Measurements from ENCODE around the gene EML4.
A peak's percentile ranks its signal among the peaks of the same experiment; 100 is the strongest.
"Not testable (repeated sequence)": the region's sequence is repeated elsewhere in the genome, so short reads cannot be mapped to it uniquely, and the experiment has no call there.

The EML4 gene

DNA sequence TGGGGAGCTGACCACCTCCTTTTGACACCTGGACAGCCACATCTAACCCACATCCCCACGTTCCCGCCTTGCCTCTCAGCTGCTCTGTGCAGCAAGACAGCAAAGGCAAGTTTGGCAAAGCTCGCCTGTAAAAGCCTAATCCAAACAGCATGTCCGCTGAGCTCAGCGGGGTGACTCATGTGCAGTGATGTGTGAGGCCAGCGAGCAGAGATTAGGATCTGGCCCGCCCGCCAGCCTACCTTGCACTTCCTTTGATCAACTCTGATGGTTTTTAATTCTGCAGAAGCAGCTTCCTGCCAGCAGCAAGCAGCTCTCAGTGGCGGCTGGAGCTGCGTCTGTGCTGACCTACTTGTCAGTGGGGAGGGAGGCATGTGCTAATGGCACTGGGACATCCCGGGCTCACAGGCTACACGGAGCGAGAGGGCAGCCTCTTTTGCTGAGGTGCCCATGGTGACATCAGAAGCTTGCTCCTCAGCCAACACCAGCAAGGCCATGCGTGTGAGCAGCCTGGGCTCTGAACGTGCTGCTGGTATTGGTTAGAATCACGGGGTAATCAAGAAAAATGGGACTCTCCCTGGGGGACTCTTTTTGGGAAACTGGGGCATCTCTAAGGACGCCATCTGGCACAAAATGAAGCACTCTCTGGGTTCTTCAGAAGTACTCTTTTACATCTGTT is 36.0 kb upstream of the EML4 start:
- no peaks in the 10 kb centered on the region for H3K36me3 Mint-ChIP-seq (ENCODE audit: low read depth)
- H3K27me3 Mint-ChIP-seq, result peaks cover 55% of the 10 kb centered on the region
- H3K4me3 Mint-ChIP-seq, result no peak overlapping the region
- intact Hi-C loops (cut with micrococcal nuclease), result no loop called here
- H3K4me1 Mint-ChIP-seq (ENCODE audit: low read depth), result peaks cover 67% of the 10 kb centered on the region
- H3K9me3 Mint-ChIP-seq, result no peaks in the 10 kb centered on the region
- peak overlapping the region; percentile 74 for H3K27ac Mint-ChIP-seq

DNA sequence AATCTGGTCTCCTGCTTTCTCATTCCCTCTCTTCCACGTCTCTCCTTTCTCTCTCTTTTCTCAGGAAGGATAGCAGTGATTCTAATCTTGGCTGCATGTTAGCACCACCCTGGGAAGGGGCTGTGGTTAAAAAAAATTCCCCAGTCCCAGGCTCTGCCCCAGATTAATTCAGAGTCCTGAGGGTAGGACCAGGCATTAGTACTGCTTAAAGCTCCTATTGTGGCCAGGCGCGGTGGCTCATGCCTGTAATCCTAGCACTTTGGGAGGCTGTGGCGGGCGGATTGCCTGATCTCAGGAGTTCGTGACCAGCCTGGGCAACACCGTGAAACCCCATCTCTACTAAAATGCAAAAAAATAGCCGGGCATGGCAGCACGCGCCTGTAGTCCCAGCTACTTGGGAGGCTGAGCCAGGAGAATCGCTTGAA is 35.4 kb upstream of the EML4 start:
- peaks cover 65% of the 10 kb centered on the region for H3K4me1 Mint-ChIP-seq (ENCODE audit: low read depth)
- peaks cover 51% of the 10 kb centered on the region for H3K27me3 Mint-ChIP-seq
- no peaks in the 10 kb centered on the region for H3K36me3 Mint-ChIP-seq (ENCODE audit: low read depth)
- no peak overlapping the region for H3K4me3 Mint-ChIP-seq
- intact Hi-C loops (cut with micrococcal nuclease), result no loop called here
- H3K27ac Mint-ChIP-seq, result peak overlapping the region; percentile 74
- H3K9me3 Mint-ChIP-seq, result no peaks in the 10 kb centered on the region

DNA sequence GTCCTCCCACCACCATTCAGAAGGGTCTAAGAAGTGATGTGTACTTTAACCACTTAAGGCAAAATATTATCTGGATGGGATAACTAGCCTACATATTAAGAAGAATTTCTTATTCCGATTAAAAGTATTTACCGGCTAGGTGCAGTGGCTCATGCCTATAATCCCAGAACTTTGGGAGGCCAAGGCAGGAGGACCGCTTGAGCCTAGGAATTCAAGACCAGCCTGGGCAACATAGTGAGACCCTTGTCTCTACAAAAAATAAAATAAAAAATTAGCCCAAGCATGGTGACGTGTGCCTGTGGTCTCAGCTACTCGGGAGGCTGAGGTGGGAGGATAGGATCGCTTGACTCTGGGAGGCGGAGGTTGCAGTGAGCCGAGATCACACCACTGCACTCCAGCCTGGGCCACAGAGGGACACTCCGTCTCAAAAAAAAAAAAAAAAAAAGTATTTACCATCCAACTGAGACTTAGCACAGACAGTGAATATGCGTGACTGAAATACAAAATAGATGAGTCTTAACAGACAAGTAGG is 34.7 kb upstream of the EML4 start:
- H3K36me3 Mint-ChIP-seq (ENCODE audit: low read depth); H3K27ac Mint-ChIP-seq; intact Hi-C loops (cut with micrococcal nuclease); H3K4me3 Mint-ChIP-seq; H3K9me3 Mint-ChIP-seq: not testable (repeated sequence)
- Mint-ChIP-seq H3K4me1 (ENCODE audit: low read depth) (peaks cover 59% of the 10 kb centered on the region), H3K27me3 (peaks cover 48% of the 10 kb centered on the region)

DNA sequence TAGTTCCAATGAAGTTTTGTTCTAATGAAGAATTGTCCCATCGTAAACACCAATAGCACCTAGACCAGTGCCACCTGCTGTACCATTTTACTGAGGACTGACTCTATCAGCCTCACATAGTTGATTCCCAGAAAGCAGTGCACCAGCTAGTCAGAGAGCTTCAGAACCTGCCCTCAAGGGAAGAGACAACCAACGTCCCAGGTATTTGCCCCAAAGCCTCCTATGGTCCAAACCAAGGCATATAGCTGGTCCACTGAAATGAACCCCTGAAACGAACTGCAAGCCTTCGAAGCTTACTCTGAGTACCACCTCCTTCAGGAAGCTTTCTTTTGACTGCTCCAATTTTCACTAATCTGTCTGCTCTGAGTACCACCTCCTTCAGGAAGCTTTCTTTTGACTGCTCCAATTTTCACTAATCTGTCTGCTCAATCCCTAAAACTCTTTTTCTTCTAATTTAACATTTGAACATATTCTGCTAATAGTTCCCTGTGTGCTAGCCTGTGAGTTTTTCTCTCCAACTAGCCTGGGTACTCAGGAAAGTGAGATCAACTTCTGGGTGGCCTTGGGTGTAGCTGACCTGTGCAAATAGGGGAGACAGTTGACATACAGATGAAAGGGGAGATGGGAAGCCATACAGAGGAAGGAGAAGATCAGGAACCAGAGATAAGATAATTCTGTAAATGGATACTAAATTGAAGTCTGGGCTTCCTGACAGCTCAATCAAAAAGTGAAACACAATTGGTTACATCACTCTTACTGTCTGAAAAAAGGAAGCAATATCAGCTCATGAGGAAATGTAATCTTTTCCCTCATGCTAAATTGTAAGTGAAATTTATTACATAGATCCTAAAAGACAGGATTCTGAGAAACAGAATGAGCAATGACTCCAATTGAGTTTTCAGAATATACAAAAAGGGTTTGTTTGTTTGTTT is 33.5 kb upstream of the EML4 start:
- Mint-ChIP-seq H3K27me3 (peaks cover 37% of the 10 kb centered on the region), H3K4me1 (ENCODE audit: low read depth) (peaks cover 50% of the 10 kb centered on the region), H3K27ac (no peak overlapping the region), H3K9me3 (no peaks in the 10 kb centered on the region), H3K36me3 (ENCODE audit: low read depth) (no peaks in the 10 kb centered on the region), H3K4me3 (no peak overlapping the region)
- intact Hi-C loops (cut with micrococcal nuclease), result loop anchor here (5.0 kb wide), 1 partner anchor 33 kb away; no protein-coding TSS in a partner anchor

DNA sequence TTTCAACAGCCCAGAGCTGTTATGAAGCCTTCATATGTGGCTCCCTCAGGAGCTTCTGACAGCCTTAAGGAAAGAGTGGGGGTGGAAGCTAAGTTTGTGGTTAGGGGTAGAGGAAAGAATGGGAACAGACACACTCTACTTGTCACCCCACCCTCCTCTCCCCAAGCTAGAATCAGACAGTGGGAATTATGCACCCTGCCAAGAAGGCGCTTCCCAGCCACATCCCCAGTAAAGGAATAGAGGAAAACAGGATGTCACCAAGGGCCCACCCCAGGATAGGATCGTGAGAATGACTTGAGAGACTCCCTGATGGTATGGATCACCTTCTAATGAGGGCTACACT is 32.4 kb upstream of the EML4 start:
- no peaks in the 10 kb centered on the region for H3K36me3 Mint-ChIP-seq (ENCODE audit: low read depth)
- intact Hi-C loops (cut with micrococcal nuclease), result loop anchor here (5.0 kb wide), 1 partner anchor 34 kb away; no protein-coding TSS in a partner anchor
- H3K27me3 Mint-ChIP-seq, result peaks cover 29% of the 10 kb centered on the region
- no peak overlapping the region for H3K27ac Mint-ChIP-seq
- no peak overlapping the region for H3K4me3 Mint-ChIP-seq
- H3K4me1 Mint-ChIP-seq (ENCODE audit: low read depth), result peaks cover 60% of the 10 kb centered on the region
- H3K9me3 Mint-ChIP-seq, result no peaks in the 10 kb centered on the region

DNA sequence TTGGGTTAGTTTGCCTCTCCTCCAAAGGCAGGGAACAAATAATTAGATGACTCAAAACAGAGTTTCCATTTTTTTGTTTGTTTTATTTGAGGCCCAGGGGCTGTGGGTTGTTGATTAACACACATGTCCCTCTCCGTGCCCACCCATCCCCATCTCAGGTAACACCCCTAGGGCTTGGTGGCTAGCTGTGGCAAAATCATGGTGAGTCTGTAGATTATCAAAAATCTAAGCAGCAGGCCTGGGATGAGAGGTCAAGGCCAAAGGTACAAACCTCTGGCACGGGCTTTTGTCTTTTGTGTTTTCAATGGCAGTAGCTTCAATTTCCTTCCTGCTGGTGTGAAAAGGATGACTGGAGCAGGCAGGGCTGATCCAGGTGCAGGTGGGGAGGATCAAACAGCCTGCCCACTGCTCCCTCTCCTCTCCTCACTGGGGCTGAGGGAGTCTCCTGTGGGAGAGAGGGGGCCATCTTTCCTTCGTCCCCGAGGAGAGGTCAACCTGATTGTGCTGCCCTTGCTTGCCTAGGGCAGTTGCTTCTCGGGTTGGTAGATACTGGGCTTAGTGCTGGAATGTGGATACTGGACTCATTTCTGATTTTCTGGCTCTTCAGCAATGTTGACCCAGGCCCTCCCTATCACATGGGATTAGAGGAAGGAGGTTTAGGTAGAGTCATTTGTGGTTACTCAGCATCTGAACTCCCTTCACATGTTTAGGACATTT is 31.9 kb upstream of the EML4 start:
- no peaks in the 10 kb centered on the region for H3K36me3 Mint-ChIP-seq (ENCODE audit: low read depth)
- H3K27me3 Mint-ChIP-seq, result peaks cover 27% of the 10 kb centered on the region
- no peak overlapping the region for H3K27ac Mint-ChIP-seq
- H3K4me1 Mint-ChIP-seq (ENCODE audit: low read depth), result peaks cover 64% of the 10 kb centered on the region
- intact Hi-C loops (cut with micrococcal nuclease), result loop anchor here (5.0 kb wide), 1 partner anchor 35 kb away; no protein-coding TSS in a partner anchor
- no peak overlapping the region for H3K4me3 Mint-ChIP-seq
- no peaks in the 10 kb centered on the region for H3K9me3 Mint-ChIP-seq

DNA sequence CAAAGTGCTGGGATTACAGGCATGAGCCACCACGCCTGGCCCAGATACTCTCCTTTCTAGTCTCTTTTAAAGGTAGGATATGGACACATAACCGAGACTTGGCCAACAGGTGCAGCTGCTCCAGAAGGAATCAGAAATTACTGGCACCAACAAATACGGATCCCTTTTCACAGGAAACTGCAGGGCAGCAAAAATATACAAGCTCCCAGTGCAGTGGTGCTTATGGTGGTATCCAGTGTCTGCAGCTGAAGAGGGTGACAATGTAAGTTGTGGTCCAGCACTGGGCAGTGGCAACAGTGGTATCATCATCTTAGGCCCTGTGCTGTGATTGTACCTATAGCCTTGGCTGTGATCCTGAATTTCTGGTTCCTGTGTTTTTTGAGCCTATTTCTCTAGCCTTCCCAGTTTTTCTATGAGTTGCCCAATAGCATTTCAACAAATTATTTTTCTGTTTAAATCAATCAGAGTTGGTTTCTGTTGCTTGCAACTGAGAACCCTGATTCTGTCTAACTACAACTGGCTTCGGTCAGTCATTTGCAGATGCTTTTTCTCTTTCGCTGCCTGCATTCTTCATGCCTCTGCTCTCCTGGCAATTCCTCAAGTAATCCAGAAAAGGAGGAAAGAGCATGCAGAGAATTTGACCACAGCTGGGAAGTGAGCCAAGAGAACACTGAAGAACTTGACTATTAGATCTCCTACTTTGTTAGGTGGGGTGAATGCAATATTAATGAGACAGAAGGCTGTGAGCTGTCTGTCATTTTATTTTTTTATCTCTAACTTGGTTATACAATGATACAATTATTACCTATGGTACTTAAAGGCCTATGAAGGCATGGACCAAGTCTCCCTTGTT is 30.8 kb upstream of the EML4 start:
- intact Hi-C loops (cut with micrococcal nuclease), result loop anchor here (5.0 kb wide), 1 partner anchor 36 kb away; no protein-coding TSS in a partner anchor
- Mint-ChIP-seq H3K27me3 (peaks cover 22% of the 10 kb centered on the region), H3K4me1 (ENCODE audit: low read depth) (peaks cover 62% of the 10 kb centered on the region), H3K4me3 (no peak overlapping the region), H3K9me3 (no peaks in the 10 kb centered on the region), H3K27ac (no peak overlapping the region), H3K36me3 (ENCODE audit: low read depth) (no peaks in the 10 kb centered on the region)

DNA sequence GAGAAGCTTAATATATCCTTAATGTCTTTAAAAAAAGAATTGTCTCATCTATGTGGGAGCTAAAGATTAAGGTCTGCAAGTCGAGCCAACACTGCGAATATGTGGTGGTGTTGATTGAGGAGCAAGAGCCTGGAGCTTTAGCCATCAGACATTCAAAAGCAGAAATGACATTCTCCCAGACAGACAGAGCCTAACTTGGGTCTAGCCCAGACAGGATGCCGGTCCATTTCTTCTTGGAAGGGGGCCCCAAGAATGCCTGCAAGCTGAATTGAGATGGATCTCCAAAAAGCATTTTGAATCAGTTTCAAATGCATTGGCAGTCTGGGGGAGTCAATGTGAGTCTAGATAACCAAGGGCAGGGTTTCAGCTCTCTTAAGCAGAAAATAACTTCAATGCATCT is 30.1 kb upstream of the EML4 start:
- Mint-ChIP-seq H3K27me3 (peaks cover 18% of the 10 kb centered on the region), H3K9me3 (no peaks in the 10 kb centered on the region), H3K36me3 (ENCODE audit: low read depth) (no peaks in the 10 kb centered on the region), H3K4me3 (no peak overlapping the region), H3K27ac (no peak overlapping the region), H3K4me1 (ENCODE audit: low read depth) (peaks cover 55% of the 10 kb centered on the region)
- intact Hi-C loops (cut with micrococcal nuclease), result loop anchor here (5.0 kb wide), 1 partner anchor 37 kb away; no protein-coding TSS in a partner anchor

DNA sequence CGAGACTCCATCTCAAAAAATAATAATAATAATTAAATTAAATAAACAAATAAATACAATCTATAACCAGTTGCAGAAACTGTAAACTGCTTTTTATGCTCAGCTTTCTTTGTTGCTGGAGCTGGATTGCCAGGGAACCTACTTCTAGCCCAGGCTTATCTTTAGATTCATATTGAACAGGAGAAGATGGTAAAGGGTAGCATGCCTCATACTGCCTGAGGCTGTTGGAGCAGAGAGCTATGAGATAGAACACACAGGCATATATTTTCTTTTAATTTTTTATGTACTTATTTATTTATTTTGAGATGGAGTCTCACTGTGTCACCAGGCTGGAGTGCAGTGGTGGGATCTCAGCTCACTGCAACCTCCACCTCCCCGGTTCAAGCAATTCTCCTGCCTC is 28.7 kb upstream of the EML4 start:
- peaks cover 15% of the 10 kb centered on the region for H3K27me3 Mint-ChIP-seq
- H3K27ac Mint-ChIP-seq, result no peak overlapping the region
- intact Hi-C loops (cut with micrococcal nuclease), result no loop called here
- H3K36me3 Mint-ChIP-seq (ENCODE audit: low read depth), result no peaks in the 10 kb centered on the region
- H3K4me1 Mint-ChIP-seq (ENCODE audit: low read depth), result peaks cover 51% of the 10 kb centered on the region
- H3K9me3 Mint-ChIP-seq, result no peaks in the 10 kb centered on the region
- H3K4me3 Mint-ChIP-seq, result no peak overlapping the region

DNA sequence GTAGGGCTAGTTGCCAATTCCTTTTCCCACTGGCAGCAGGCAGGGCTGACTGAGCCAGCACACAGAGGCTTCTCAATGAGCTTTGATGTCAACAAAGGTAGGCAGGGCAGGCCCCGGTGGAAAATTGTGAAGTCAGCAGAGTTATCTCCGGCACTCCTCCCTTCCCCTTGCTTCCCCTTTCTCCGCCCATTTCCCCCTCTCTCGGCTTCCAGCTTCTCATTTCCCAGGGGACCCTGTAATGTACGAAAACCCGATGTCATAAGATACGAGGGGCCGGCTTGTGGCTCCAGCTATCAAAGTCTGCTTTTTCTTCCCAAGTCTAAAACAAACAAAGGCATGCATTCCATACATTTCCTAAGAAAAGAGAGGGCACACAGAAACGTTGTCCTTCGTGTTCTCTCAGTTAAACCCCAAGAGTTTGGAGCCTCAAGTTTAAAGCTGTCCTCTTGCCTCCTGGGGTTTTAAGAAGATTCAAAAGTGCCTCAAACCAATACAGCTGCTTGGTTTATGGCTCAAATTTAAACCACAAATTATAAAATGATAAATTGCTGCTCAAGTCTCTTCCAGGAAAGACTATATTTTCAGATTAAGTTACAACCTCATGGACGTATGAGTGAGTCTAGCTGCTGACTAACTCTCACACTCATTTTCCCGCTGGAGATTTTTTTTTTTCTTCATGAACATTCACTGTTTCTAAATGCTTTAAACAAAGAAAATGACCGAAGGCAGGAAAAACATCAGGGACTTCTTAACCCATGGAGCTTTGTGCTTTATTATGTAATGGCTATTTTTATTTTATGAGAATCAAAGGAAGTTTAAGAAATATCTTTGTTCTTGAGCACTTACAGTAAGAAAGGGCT is 27.2 kb upstream of the EML4 start:
- Mint-ChIP-seq H3K9me3 (no peaks in the 10 kb centered on the region), H3K4me3 (peak overlapping the region; percentile 28), H3K27ac (peak overlapping the region; percentile 51), H3K36me3 (ENCODE audit: low read depth) (no peaks in the 10 kb centered on the region), H3K27me3 (peaks cover 15% of the 10 kb centered on the region), H3K4me1 (ENCODE audit: low read depth) (peaks cover 38% of the 10 kb centered on the region)
- intact Hi-C loops (cut with micrococcal nuclease), result no loop called here

DNA sequence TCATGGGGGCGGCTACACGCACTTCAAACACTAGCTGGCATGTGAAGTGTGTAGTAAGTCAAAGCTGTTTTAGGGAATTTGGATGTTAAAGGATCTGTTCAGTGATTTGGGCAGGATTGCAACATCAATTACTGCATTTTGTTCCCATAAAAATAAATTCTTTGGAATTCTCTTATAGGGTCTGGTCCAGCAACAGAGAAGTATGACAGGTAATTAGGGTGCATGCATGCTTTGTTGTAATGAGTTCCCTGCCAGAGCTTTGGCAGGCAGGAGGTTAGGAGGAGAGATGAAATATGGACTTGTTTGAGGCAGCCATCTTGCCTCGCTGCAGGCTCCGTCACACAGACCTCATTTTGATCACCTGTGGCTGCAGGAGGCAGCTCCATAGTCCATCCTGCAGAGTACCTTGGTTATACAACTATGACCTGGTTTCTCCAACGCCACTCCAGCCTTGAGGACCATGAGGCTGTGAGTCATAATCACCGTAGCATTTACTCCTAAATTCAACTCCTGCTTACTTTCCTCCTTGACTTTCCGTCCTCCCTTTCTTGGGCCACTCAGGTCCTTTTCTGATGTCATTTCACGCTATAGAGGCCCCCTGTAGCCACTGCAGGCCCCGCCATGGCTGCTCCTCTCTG is 26.5 kb upstream of the EML4 start:
- Mint-ChIP-seq H3K27me3 (peaks cover 10% of the 10 kb centered on the region), H3K36me3 (ENCODE audit: low read depth) (no peaks in the 10 kb centered on the region), H3K4me1 (ENCODE audit: low read depth) (peaks cover 35% of the 10 kb centered on the region), H3K27ac (peak overlapping the region; percentile 51), H3K4me3 (no peak overlapping the region), H3K9me3 (no peaks in the 10 kb centered on the region)
- intact Hi-C loops (cut with micrococcal nuclease), result no loop called here

DNA sequence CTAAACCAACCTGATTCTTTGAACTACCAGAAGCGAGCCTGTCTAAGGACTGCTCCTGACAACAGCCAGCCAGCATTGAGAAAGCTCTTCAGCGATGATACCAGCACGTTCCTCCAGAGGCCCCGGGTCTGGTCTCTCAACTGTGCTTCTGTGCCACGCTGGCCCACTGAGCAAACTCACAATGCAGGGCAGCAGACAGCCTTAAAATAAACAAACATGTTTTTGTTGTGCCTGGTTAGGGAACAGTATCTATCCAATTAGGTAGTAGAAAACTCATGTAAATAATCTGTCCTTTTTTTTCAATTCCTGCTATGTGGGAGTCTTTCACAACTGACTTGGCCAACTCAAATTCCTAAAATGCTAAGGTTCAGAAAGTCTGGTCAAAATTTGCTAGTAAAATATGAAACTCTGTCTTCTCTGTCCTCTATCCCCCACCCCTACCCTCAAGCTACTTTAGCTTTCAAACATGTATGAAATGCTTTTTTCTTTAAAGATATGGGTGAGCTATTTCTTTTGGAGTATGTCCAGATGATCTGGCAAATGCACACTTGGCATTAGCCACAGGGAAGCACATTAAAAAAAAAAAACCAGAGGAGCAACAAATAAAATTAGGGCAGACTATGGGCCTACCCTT is 21.4 kb upstream of the EML4 start:
- Mint-ChIP-seq H3K27ac (no peak overlapping the region), H3K36me3 (ENCODE audit: low read depth) (no peaks in the 10 kb centered on the region), H3K4me1 (ENCODE audit: low read depth) (peaks cover 25% of the 10 kb centered on the region), H3K4me3 (no peak overlapping the region), H3K27me3 (peaks cover 8% of the 10 kb centered on the region), H3K9me3 (peaks cover 24% of the 10 kb centered on the region)
- intact Hi-C loops (cut with micrococcal nuclease), result no loop called here
